DND-41 (cell line): ENCODE data around the gene KIRREL3.

Source experiments
- ATAC-seq: fragments of 200-7000 bp; cut with Tn5 transposase; 3 replicates; pipeline ENCODE4 v1.9.1; 2021; ENCODE audit warnings: low read depth; ENCODE audit not compliant: insufficient read depth
- DNase-seq: peaks from one replicate; pipeline ENCODE4 v3.0.0-alpha.2; 2020
- H2AFZ ChIP-seq: 2 replicates; pipeline ENCODE4 v1.6.0; 2012; ENCODE audit warnings: low read depth, low read length
- H3K27ac ChIP-seq: 2 replicates; pipeline ENCODE4 v1.5.1; 2012; ENCODE audit warnings: low read length, inconsistent platforms
- H3K27me3 ChIP-seq: fragments of 200-600 bp; sonication (generic); 2 replicates; pipeline ENCODE4 v1.6.0; 2012; ENCODE audit warnings: low read length, mild to moderate bottlenecking, inconsistent platforms; ENCODE audit not compliant: insufficient read depth, poor library complexity
- H3K36me3 ChIP-seq: 2 replicates; pipeline ENCODE4 v1.5.1; 2012; ENCODE audit warnings: low read length, inconsistent platforms; ENCODE audit not compliant: insufficient read depth
- H3K4me1 ChIP-seq: 2 replicates; pipeline ENCODE4 v1.5.1; 2012; ENCODE audit warnings: mild to moderate bottlenecking, low read length; ENCODE audit not compliant: insufficient read depth
- H3K4me2 ChIP-seq: 2 replicates; pipeline ENCODE4 v1.6.0; 2012; ENCODE audit warnings: mild to moderate bottlenecking, moderate library complexity, low read length, inconsistent platforms; ENCODE audit not compliant: insufficient read depth
- H3K4me3 ChIP-seq, 2 experiments: fragments of 200-600 bp in 1 of 2; shearing (Covaris generic) in 1 of 2; 2 replicates each; pipeline ENCODE4 v1.5.1; 2012 to 2016; ENCODE audit warnings: inconsistent platforms in 2 of 2, low read length in 2 of 2, mild to moderate bottlenecking in 2 of 2, low read depth in 1 of 2, moderate library complexity in 1 of 2
- H3K79me2 ChIP-seq: 2 replicates; pipeline ENCODE4 v1.6.0; 2012; ENCODE audit warnings: low read length, inconsistent platforms; ENCODE audit not compliant: insufficient read depth
- H3K9ac ChIP-seq: 2 replicates; pipeline ENCODE4 v1.6.0; 2012; ENCODE audit warnings: low read depth, mild to moderate bottlenecking, inconsistent platforms, low read length, moderate library complexity
- H3K9me3 ChIP-seq: 2 replicates; pipeline ENCODE4 v1.5.1; 2012; ENCODE audit warnings: low read length, moderate library complexity, mild to moderate bottlenecking, inconsistent platforms; ENCODE audit not compliant: insufficient read depth, severe bottlenecking
- H4K20me1 ChIP-seq: 2 replicates; pipeline ENCODE4 v1.6.0; 2012; ENCODE audit warnings: low read length; ENCODE audit not compliant: insufficient read depth
- EZH2 ChIP-seq: IDR thresholded peaks from 3 replicates; pipeline ENCODE4 v1.6.1; 2012; ENCODE audit warnings: borderline replicate concordance, low read depth, mild to moderate bottlenecking, moderate library complexity, low read length, inconsistent platforms; ENCODE audit not compliant: severe bottlenecking
- TF ChIP-seq, protein P1 (sequence below): IDR thresholded peaks from 2 replicates; pipeline ENCODE4 v1.5.1; 2012; ENCODE audit warnings: borderline replicate concordance, low read length, moderate library complexity, mild to moderate bottlenecking; ENCODE audit not compliant: poor library complexity, severe bottlenecking; ENCODE audit errors: extremely low read depth

The KIRREL3 gene

DNA sequence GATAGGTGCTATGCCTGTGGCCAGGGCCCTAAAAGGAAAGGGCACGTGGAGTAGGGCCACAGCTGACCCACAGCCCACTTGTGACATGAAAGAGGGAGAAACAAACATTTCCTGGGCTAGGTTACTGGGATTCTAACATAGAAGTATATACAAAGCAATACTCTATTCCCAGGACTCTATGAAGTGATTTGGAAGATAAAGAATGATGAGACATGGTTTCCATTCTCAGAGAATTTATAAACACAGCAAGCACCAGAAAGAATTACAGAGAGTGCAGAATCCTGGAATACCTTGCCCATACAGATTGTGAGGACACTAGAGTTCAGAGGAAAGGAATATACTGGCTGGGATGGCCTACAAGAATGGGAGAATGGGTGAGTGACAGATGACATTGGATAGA lies 86.4 kb downstream of the KIRREL3 start:
- H3K36me3 ChIP-seq, result no peaks in the 10 kb centered on the region
- H3K4me1 ChIP-seq, result no peaks in the 10 kb centered on the region
- TF ChIP-seq, protein P1, sequence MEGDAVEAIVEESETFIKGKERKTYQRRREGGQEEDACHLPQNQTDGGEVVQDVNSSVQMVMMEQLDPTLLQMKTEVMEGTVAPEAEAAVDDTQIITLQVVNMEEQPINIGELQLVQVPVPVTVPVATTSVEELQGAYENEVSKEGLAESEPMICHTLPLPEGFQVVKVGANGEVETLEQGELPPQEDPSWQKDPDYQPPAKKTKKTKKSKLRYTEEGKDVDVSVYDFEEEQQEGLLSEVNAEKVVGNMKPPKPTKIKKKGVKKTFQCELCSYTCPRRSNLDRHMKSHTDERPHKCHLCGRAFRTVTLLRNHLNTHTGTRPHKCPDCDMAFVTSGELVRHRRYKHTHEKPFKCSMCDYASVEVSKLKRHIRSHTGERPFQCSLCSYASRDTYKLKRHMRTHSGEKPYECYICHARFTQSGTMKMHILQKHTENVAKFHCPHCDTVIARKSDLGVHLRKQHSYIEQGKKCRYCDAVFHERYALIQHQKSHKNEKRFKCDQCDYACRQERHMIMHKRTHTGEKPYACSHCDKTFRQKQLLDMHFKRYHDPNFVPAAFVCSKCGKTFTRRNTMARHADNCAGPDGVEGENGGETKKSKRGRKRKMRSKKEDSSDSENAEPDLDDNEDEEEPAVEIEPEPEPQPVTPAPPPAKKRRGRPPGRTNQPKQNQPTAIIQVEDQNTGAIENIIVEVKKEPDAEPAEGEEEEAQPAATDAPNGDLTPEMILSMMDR, result no peak
- no peak for TF ChIP-seq EZH2
- H3K4me3 ChIP-seq, result no peak overlapping the region
- DNase-seq (no peak), ATAC-seq (no peak)
- H3K9me3 ChIP-seq, result no peaks in the 10 kb centered on the region
- H3K4me2 ChIP-seq, result no peak overlapping the region
- no peak overlapping the region for H3K27ac ChIP-seq
- H4K20me1 ChIP-seq, result no peaks in the 10 kb centered on the region
- no peak overlapping the region for H2AFZ ChIP-seq
- H3K27me3 ChIP-seq, result no peaks in the 10 kb centered on the region
- H3K79me2 ChIP-seq, result no peaks in the 10 kb centered on the region
- no peak overlapping the region for H3K9ac ChIP-seq

DNA sequence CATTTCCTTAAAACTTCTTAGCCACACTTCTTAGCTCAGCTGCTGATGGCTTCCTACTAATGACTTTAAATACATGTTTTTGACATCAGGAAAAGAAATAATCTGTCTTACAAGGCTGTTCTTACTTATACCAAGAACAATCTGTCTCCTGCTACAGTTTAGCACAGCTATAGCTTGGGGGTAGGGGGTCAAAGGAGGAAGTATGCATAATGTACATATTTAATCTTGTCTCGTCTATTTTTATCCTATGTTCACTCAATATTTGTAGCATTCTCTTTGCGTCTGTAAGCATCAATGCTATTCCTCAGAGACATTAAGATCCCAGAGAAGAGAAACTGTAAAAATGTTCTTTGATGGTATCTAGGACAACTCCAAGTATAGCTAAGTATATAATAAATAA lies 96.0 kb downstream of the KIRREL3 start:
- Histone ChIP-seq H3K4me1 (no peaks in the 10 kb centered on the region), H3K36me3 (no peaks in the 10 kb centered on the region), H3K4me2 (no peak overlapping the region), H4K20me1 (no peaks in the 10 kb centered on the region), H3K27me3 (peaks cover 5% of the 10 kb centered on the region), H2AFZ (no peak overlapping the region; the same call in 1 of the 2 replicates), H3K79me2 (no peaks in the 10 kb centered on the region), H3K9me3 (no peaks in the 10 kb centered on the region), H3K27ac (no peak overlapping the region), H3K9ac (no peak overlapping the region), H3K4me3 (no peak overlapping the region)
- ATAC-seq (no peak), DNase-seq (no peak)
- TF ChIP-seq, protein P1, result no peak
- no peak for TF ChIP-seq EZH2

DNA sequence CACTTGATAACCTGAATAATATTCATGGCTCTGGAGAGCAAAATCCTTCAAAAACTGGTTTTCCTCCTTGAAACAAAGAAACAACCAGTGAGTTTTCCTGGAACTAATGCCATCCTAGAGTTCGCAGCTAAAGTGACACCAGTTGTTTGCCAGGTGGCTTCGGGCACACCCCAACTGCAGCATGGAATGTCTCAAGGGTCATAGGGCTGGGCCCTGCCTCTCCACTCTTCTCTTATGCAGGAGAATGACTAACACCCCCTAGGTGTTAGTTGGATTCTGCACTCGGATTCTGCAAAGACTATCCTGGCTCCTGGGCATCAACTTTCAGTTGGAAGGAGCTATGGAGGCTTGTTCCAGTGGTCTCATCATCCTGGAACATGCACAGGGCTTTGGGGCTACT lies 98.8 kb downstream of the KIRREL3 start:
- Histone ChIP-seq H3K36me3 (no peaks in the 10 kb centered on the region), H3K79me2 (no peaks in the 10 kb centered on the region), H3K4me1 (peaks cover 10% of the 10 kb centered on the region; the same call in 1 of the 2 replicates), H3K27ac (no peak overlapping the region), H3K4me2 (no peak overlapping the region), H2AFZ (no peak overlapping the region), H3K4me3 (no peak overlapping the region), H3K9me3 (no peaks in the 10 kb centered on the region), H3K9ac (no peak overlapping the region), H3K27me3 (peaks cover 5% of the 10 kb centered on the region), H4K20me1 (no peaks in the 10 kb centered on the region)
- TF ChIP-seq, protein P1, result no peak
- no peak for TF ChIP-seq EZH2
- DNase-seq, result no peak
- no peak for ATAC-seq
